Measurements from ENCODE around the gene DOK3. TPM values are rescaled to one million over a fixed set of nuclear protein-coding genes. Genes with fewer than 3 reads are reported as not detected.

DOK3 gene
- total RNA-seq, 1 donor from 2014 or later: 1.1 TPM

- no peak for TF ChIP-seq CTCF (IDR thresholded peaks at IDR 0.05; ENCODE audit: insufficient read depth, low read length, poor library complexity, severe bottlenecking)
Observed at GRCh38 chr5:177473443-177474001, 36.1 kb downstream of the DOK3 start, which contains the start of gene DBN1. Gene DBN1 (minus strand): TSS chr5:177473634. CDS start chr5:177473521, 113 bp downstream.

GRCh38 chr5:177472460-177473442 is 36.9 kb downstream of the DOK3 start:
- no peak for TF ChIP-seq CTCF (IDR thresholded peaks at IDR 0.05; ENCODE audit: insufficient read depth, low read length, poor library complexity, severe bottlenecking)
- peak overlapping the region; percentile 69 for H3K4me3 ChIP-seq (ENCODE audit: low read depth, low read length)
- no peak for DNase-seq (ENCODE audit: low read depth)
- peaks cover 2% of the 10 kb centered on the region for H3K36me3 ChIP-seq (ENCODE audit: control insufficient read depth, insufficient read depth, low read length)
- H3K27me3 ChIP-seq (ENCODE audit: control insufficient read depth, insufficient read depth, low read length): no peaks in the 10 kb centered on the region

More at GRCh38 chr5:177473443-177474001, 36.1 kb downstream of the DOK3 start, which contains the start of gene DBN1:
- peak within 1 kb of the TSS; percentile 69 for H3K4me3 ChIP-seq (ENCODE audit: low read depth, low read length)
- H3K36me3 ChIP-seq (ENCODE audit: control insufficient read depth, insufficient read depth, low read length): peaks cover 2% of the 10 kb centered on the region
- no peaks in the 10 kb centered on the region for H3K27me3 ChIP-seq (ENCODE audit: control insufficient read depth, insufficient read depth, low read length)
- no peak for DNase-seq (ENCODE audit: low read depth)

- peaks cover 4% of the 10 kb centered on the region for H3K36me3 ChIP-seq (ENCODE audit: control insufficient read depth, insufficient read depth, low read length)
- TF ChIP-seq CTCF (IDR thresholded peaks at IDR 0.05; ENCODE audit: insufficient read depth, low read length, poor library complexity, severe bottlenecking): no peak
- no peak for DNase-seq (ENCODE audit: low read depth)
- H3K27me3 ChIP-seq (ENCODE audit: control insufficient read depth, insufficient read depth, low read length): no peaks in the 10 kb centered on the region
- peak overlapping the region; percentile 69 for H3K4me3 ChIP-seq (ENCODE audit: low read depth, low read length)
Observed at GRCh38 chr5:177471610-177472356, 37.8 kb downstream of the DOK3 start.

- no peaks in the 10 kb centered on the region for H3K27me3 ChIP-seq (ENCODE audit: control insufficient read depth, insufficient read depth, low read length)
- TF ChIP-seq CTCF (IDR thresholded peaks at IDR 0.05; ENCODE audit: insufficient read depth, low read length, poor library complexity, severe bottlenecking): no peak
- no peak for DNase-seq (ENCODE audit: low read depth)
Observed at GRCh38 chr5:177470759-177471536, 38.7 kb downstream of the DOK3 start.

More at GRCh38 chr5:177470759-177471536, 38.7 kb downstream of the DOK3 start:
- H3K36me3 ChIP-seq (ENCODE audit: control insufficient read depth, insufficient read depth, low read length): peaks cover 6% of the 10 kb centered on the region
- no peak overlapping the region for H3K4me3 ChIP-seq (ENCODE audit: low read depth, low read length)
